Transverse colon (tissue), 4 donors: Measurements from ENCODE around the gene HNRNPR.

ENCODE experiments used
- POLR2A ChIP-seq: fragments of 450-650 bp; IDR thresholded peaks from one replicate; pipeline ENCODE4 v1.6.1; 2016; ENCODE audit warnings: antibody characterized with exemption, mild to moderate bottlenecking, moderate library complexity
- POLR2AphosphoS5 ChIP-seq, 3 donors: sonication (generic); formaldehyde crosslinking; IDR thresholded peaks; one replicate each; pipeline ENCODE4 v1.6.1; 2016; ENCODE audit warnings: antibody characterized with exemption in 3 of 3
- TF ChIP-seq, protein P1 (sequence below), 5 experiments: fragments of 200-600 bp in 3 of 5; fragments of 450-650 bp in 2 of 5; sonication (generic) in 3 of 5; IDR thresholded peaks; 1 replicate in 2 of 5; 2 replicates in 3 of 5; pipeline ENCODE4 v1.5.1; 2016 to 2017; ENCODE audit warnings: antibody characterized with exemption in 5 of 5, inconsistent platforms in 3 of 5, mild to moderate bottlenecking in 2 of 5, moderate library complexity in 1 of 5

DNA sequence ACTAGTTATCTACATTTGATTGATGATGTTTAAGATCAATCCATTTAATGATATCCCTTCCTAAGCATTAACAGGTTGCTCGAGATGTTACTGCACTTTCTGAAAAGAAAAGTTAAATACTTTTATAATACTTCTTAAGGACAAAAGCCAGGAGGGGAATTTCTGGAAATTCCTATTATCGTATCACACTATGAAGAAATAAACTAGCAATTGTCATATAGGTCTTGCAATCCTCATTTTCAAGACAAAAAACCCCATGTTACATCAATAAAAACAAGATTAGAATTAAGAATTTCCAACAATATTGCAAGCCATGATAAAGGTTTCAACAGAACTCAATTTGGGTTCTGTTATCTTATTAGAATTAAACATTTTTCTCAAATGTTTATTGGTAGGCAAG is 47.2 kb downstream of the HNRNPR start:
- TF ChIP-seq, protein P1, sequence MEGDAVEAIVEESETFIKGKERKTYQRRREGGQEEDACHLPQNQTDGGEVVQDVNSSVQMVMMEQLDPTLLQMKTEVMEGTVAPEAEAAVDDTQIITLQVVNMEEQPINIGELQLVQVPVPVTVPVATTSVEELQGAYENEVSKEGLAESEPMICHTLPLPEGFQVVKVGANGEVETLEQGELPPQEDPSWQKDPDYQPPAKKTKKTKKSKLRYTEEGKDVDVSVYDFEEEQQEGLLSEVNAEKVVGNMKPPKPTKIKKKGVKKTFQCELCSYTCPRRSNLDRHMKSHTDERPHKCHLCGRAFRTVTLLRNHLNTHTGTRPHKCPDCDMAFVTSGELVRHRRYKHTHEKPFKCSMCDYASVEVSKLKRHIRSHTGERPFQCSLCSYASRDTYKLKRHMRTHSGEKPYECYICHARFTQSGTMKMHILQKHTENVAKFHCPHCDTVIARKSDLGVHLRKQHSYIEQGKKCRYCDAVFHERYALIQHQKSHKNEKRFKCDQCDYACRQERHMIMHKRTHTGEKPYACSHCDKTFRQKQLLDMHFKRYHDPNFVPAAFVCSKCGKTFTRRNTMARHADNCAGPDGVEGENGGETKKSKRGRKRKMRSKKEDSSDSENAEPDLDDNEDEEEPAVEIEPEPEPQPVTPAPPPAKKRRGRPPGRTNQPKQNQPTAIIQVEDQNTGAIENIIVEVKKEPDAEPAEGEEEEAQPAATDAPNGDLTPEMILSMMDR (IDR thresholded peaks at IDR 0.05), result no peak
- TF ChIP-seq POLR2AphosphoS5 (IDR thresholded peaks at IDR 0.05) (no peak), POLR2A (no peak)
